ENCODE measurements around the gene UBR4. TPM values are rescaled to one million over a fixed set of nuclear protein-coding genes. Genes with fewer than 3 reads are reported as not detected.
A peak's percentile ranks its signal among the peaks of the same experiment; 100 is the strongest.
"Not testable (repeated sequence)": the region's sequence is repeated elsewhere in the genome, so short reads cannot be mapped to it uniquely, and the experiment has no call there.

Gene UBR4
- total RNA-seq, 1 donor from 2014 or later: 69.7 TPM

GRCh38 chr1:19196331-19196730 lies 13.7 kb downstream of the UBR4 start:
- DNase-seq (ENCODE audit: low spot score in 2 of 2): no peak
- no peak for FAIRE-seq

GRCh38 chr1:19193004-19193403 lies 17.1 kb downstream of the UBR4 start:
- FAIRE-seq: no peak

DNA sequence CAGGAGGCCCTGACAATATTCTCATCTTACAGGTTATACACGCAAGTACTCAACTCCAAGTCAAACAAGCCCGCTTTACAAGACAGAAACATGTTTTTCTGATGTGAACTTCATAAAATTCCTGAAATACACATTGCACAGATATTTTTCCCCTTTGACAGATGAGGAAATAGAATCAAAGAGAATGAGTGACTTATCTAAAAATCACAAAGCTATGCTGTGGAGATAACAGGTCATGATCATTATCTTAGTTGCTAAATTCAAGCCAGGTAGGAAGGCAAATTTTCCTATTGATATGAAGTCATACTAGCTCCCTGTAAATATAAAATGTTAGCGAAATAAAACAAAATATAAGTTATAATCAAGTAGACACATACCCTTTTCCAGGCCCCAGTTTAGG lies 18.3 kb downstream of the UBR4 start:
- DNase-seq (ENCODE audit: low spot score in 2 of 2): no peak
- FAIRE-seq: no peak

More at GRCh38 chr1:19193004-19193403, 17.1 kb downstream of the UBR4 start:
- no peak for DNase-seq (ENCODE audit: low spot score in 2 of 2)

GRCh38 chr1:19190468-19190867 lies 19.6 kb downstream of the UBR4 start:
- FAIRE-seq (no peak), DNase-seq (ENCODE audit: low spot score in 2 of 2) (no peak)

GRCh38 chr1:19189270-19189669 lies 20.8 kb downstream of the UBR4 start:
- FAIRE-seq: no peak
- DNase-seq (ENCODE audit: low spot score in 2 of 2): no peak

GRCh38 chr1:19187852-19188251 lies 22.2 kb downstream of the UBR4 start:
- no peak for DNase-seq (ENCODE audit: low spot score in 2 of 2)

DNA sequence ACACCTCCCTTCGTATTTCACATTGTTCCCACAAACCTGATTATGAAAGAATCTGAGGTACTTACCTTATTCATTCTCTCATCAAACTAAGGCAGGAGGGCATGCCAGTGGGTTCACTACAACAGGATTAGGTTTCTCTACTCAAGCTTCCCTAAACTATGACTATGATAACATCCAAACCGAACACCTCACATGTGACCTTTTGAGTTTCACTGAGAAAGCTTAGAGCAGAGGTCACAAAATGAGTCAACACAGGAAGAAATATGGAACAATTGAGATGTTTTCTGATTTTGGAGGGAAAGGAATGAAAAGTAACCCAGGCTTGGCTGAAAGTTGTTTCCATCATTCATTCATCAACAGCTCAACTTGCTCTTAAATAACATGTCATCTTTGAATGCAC lies 24.1 kb downstream of the UBR4 start:
- FAIRE-seq (no peak), DNase-seq (ENCODE audit: low spot score in 2 of 2) (no peak)

More at GRCh38 chr1:19187852-19188251, 22.2 kb downstream of the UBR4 start:
- no peak for FAIRE-seq

DNA sequence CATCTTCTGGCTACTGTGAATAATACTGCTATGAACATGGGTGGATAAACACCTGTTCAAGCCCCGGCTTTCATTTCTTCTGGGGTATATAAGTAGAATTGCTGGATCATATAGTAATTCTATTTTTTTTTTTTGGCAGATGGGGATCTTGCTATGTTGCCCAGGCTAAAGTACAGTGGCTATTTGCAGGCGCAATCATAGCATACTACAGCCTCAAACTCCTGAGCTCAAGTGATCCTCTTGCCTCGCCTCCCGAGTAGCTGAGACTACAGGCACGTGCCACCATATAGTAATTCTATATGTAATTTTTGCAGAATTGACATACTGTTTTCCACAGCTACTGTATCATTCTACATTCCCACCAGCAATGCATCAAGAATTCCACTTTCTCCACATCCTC lies 27.8 kb downstream of the UBR4 start:
- FAIRE-seq (no peak), DNase-seq (ENCODE audit: low spot score in 2 of 2) (no peak)

DNA sequence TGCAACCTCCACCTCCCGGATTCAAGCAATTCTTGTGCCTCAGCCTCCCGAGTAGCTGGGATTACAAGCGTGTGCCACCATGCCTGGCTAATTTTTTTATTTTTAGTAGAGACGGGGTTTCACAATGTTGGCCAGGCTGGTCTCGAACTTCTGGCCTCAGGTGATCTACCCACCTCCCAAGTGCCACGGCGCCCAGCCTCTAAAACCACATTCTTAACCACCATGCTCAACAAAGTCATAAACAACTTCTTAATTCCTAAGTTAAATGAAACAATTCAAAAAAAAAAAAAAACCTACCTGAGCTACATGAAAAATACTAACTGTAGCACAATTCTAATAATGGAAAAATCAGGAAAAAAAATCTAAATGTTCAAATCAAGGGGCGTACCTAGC lies 29.8 kb downstream of the UBR4 start:
- FAIRE-seq; DNase-seq (ENCODE audit: low spot score in 2 of 2): not testable (repeated sequence)

DNA sequence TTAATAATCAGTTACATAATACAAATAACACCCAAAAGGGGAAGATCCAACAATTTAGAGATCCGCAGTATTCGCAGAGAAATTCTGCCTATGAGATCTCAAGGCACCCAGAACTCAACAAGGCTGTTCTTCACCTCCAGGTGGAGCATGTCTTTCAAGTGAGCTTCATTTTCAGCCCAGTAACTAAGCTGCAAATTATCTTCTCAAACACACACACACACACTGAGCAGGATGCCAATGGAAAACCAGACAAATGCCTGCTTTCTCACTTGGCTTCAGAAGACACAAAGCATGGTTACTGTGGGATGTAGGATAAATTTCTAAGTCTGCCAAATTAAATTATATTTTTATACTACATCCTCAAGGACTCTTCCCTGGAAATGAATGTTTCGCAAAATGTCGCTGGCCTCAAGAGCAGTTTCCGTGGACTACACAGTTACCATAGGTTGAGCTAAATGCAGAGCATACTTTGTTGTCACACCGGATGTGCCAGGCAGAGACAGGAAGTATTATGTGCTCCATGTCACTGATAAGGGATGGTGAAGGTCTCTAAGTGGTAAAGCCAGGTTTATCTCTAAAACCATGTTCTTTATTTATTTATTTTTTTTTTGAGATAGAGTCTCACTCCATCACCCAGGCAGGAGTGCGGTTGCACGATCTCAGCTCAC lies 30.3 kb downstream of the UBR4 start:
- FAIRE-seq: no peak
- no peak for DNase-seq (ENCODE audit: low spot score in 2 of 2)

DNA sequence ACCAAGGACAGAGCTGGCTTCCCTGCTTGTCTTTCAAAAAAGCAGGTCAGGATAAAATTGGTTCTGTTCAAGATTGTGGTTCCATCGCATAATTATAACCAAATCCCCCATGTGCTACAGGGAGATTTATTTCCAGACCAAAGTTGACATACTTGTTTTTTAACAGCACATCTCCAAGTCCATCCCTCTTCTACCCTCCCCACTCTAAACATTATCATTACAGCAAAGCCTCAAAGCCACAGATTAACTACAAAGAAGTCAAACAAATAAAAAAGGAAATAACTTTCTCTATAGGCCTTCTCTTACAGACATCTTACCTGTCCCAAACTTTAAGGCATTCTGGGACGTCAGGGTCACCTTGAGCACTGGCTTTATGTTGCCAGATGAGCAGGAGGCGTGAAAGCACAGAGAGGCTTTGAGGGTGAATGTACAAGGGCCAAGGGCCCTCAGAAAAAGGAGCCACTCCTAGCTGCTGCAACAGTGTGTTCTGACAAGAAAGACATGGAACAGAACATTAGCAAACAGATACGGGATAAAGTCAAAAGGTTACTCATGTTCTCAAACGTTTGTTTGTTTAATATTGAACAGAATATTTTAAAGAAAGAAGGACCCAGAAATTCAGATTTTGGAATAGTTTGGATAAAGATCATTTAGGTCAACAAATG lies 31.2 kb downstream of the UBR4 start:
- FAIRE-seq: no peak
- no peak for DNase-seq (ENCODE audit: low spot score in 2 of 2)

GRCh38 chr1:19177811-19178210 lies 32.3 kb downstream of the UBR4 start:
- FAIRE-seq (no peak), DNase-seq (ENCODE audit: low spot score in 2 of 2) (no peak)

- FAIRE-seq: no peak
- DNase-seq (ENCODE audit: low spot score in 2 of 2): peak in 1 of 2 donors; percentile 20
Measured at GRCh38 chr1:19169642-19170041, 40.4 kb downstream of the UBR4 start.

DNA sequence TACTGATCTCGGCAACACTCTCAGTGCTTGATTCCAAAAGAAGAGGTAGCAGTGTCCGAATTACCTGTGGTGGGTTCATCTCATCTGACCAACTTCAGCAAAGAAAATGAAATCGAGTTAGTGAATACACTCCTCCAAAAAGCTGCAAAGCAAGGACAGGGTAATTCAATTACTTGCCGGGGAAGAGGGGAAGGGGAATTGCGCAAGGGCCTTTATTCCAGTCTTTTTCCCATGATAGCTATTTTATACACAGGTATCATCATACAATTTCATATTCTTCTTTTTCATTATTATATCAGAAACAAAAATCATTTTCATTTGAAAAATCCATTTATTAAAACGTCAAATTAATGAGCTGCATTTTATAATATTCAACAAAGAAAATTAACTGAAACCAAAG lies 42.9 kb downstream of the UBR4 start:
- FAIRE-seq (no peak), DNase-seq (ENCODE audit: low spot score in 2 of 2) (no peak)

GRCh38 chr1:19166066-19166465 lies 44.0 kb downstream of the UBR4 start:
- FAIRE-seq (no peak), DNase-seq (ENCODE audit: low spot score in 2 of 2) (no peak)

DNA sequence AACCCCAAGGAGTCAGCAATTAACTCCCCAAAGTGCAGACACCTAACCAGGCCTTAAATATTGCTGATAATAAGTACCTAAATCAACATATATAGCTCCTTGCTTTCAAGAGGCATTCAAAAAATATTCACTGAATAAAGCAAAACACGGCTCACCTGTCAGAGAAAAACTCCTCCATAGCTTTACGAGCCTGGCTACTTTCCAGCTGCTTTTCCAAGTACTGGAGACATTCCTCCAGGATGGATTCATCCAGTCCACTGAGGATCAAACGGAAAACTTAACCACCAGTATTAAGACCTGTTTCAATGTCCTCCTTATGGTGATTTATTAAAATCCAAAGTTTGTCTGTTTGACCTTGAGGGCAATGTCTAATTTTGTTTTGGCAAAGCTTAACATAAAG lies 44.6 kb downstream of the UBR4 start:
- no peak for DNase-seq (ENCODE audit: low spot score in 2 of 2)
- no peak for FAIRE-seq

DNA sequence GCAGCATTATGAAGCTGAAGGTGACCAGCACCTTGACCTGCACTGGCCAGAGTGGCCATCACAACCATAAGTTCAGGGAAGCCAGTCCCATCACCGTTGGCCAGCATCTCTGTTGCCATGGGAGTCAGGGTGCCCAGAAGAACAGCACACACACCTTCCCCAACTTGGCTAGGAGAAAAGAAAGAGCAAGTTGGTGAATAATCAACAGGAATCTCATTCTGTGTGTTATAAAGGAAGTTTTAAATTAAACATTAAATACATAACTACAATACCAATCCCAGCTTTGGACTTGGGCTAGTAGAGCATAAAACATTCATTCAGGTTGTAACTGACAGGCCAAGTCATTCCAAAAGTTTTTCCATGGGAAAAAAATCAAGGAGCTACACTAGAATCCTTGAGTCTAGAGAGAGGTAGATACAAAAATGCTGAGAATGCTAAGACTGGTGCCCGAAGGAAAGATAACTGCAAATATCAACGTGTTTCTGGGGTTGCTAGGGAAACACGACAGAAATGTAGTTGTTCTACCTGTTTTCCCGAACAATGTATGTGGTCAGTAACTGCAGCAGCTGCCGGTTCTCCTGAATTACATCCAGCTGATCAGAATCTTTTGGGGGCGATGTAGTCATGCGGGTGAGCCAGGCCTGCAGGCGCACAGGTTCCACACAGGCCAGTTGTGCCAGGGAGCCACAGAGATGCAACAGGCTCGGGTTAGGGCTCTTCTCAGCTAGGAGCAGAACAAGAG lies 45.6 kb downstream of the UBR4 start:
- DNase-seq (ENCODE audit: low spot score in 2 of 2) (no peak), FAIRE-seq (no peak)

- FAIRE-seq (no peak), DNase-seq (ENCODE audit: low spot score in 2 of 2) (no peak)
Measured at GRCh38 chr1:19163261-19163660, 46.8 kb downstream of the UBR4 start.

- DNase-seq (ENCODE audit: low spot score in 2 of 2) (no peak), FAIRE-seq (no peak)
Measured at GRCh38 chr1:19160831-19161230, 49.2 kb downstream of the UBR4 start.

- DNase-seq (ENCODE audit: low spot score in 2 of 2) (no peak), FAIRE-seq (no peak)
Measured at GRCh38 chr1:19157653-19158052, 52.4 kb downstream of the UBR4 start.

DNA sequence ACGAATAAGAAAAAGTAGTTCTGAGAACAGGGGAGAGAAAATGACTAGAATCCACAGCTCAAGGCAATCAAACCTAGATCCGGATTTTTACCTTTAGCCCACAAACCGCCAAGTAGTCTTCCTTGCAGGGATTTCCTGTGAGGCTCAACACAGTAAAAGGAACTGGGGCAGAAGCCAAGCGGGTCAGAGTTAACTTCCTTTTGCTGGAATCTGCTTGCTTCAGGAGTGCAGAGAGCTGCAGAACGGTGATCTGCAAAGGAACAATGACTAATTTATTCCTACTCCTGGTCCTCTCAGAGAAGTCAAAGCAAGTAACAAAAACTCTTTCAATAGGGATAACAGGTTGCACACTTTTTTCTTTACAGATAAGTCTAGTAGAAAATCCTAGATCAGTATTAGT lies 53.4 kb downstream of the UBR4 start:
- no peak for FAIRE-seq

GRCh38 chr1:19154876-19155275 lies 55.2 kb downstream of the UBR4 start:
- FAIRE-seq (no peak), DNase-seq (ENCODE audit: low spot score in 2 of 2) (no peak)

More for the DNA sequence above, 53.4 kb downstream of the UBR4 start:
- peak; percentile 5 to 24 for DNase-seq (ENCODE audit: low spot score in 2 of 2)

All from frontal cortex (tissue), 4 donors.